Endothelial cell (in vitro differentiated cells): ENCODE results near the gene PACS2. TPM values are rescaled to one million over a fixed set of nuclear protein-coding genes. Genes with fewer than 3 reads are reported as not detected.

ENCODE experiments used
- DNase-seq: peaks from one replicate; pipeline ENCODE4 v3.0.0; 2021; ENCODE audit warnings: low spot score
- H3K27ac Mint-ChIP-seq: one replicate; pipeline ENCODE4 v1.8.0; 2021; ENCODE audit warnings: mixed read lengths, inconsistent platforms; ENCODE audit not compliant: unreplicated experiment
- H3K27me3 Mint-ChIP-seq: one replicate; pipeline ENCODE4 v1.8.0; 2021; ENCODE audit warnings: mild to moderate bottlenecking, moderate library complexity, mixed read lengths, inconsistent platforms; ENCODE audit not compliant: unreplicated experiment
- H3K36me3 Mint-ChIP-seq: one replicate; pipeline ENCODE4 v1.8.0; 2021; ENCODE audit warnings: mild to moderate bottlenecking, low read depth, mixed read lengths, inconsistent platforms; ENCODE audit not compliant: unreplicated experiment
- H3K4me1 Mint-ChIP-seq: one replicate; pipeline ENCODE4 v1.8.0; 2021; ENCODE audit warnings: mild to moderate bottlenecking, mixed read lengths, inconsistent platforms; ENCODE audit not compliant: unreplicated experiment
- H3K4me3 Mint-ChIP-seq: one replicate; pipeline ENCODE4 v1.8.0; 2021; ENCODE audit warnings: mild to moderate bottlenecking, mixed read lengths, inconsistent platforms; ENCODE audit not compliant: unreplicated experiment
- H3K9me3 Mint-ChIP-seq: one replicate; pipeline ENCODE4 v1.8.0; 2021; ENCODE audit warnings: mixed read lengths, inconsistent platforms; ENCODE audit not compliant: unreplicated experiment
- CTCF ChIP-seq: fragments of 200-600 bp; sonication (generic); IDR thresholded peaks from one replicate; pipeline ENCODE4 v1.5.0; 2021; ENCODE audit warnings: antibody characterized with exemption; ENCODE audit not compliant: unreplicated experiment
- total RNA-seq: library from RNA; stranded (reverse); fragmentation: NEBNext Ultra II Directional; extraction: Animal tissue kit (Norgen Biotek cat#: 25700); gene quantifications from one replicate; pipeline ENCODE4 v1.2.1, GENCODE V29; 2021; ENCODE audit not compliant: unreplicated experiment

The PACS2 gene
- total RNA-seq, 1 donor from 2014 or later, result 113 TPM

- Mint-ChIP-seq H3K27me3 (peaks cover 9% of the 10 kb centered on the region), H3K4me1 (no peaks in the 10 kb centered on the region), H3K9me3 (no peaks in the 10 kb centered on the region), H3K36me3 (no peaks in the 10 kb centered on the region), H3K4me3 (no peak overlapping the region), H3K27ac (no peak overlapping the region)
- no peak for TF ChIP-seq CTCF
- DNase-seq, result no peak
These were observed 74.4 kb downstream of the PACS2 start for GRCh38 chr14:105388976-105389375.

GRCh38 chr14:105389534-105389933, 75.0 kb downstream of the PACS2 start:
- TF ChIP-seq CTCF, result no peak
- no peak overlapping the region for H3K27ac Mint-ChIP-seq
- peaks cover 9% of the 10 kb centered on the region for H3K27me3 Mint-ChIP-seq

GRCh38 chr14:105389976-105390848, 75.7 kb downstream of the PACS2 start:
- no peak for TF ChIP-seq CTCF
- Mint-ChIP-seq H3K9me3 (no peaks in the 10 kb centered on the region), H3K36me3 (peaks cover 3% of the 10 kb centered on the region), H3K27me3 (peaks cover 7% of the 10 kb centered on the region), H3K4me1 (no peaks in the 10 kb centered on the region), H3K4me3 (no peak overlapping the region), H3K27ac (no peak overlapping the region)
- no peak for DNase-seq

More at GRCh38 chr14:105389534-105389933, 75.0 kb downstream of the PACS2 start:
- Mint-ChIP-seq H3K36me3 (peaks cover 1% of the 10 kb centered on the region), H3K4me1 (no peaks in the 10 kb centered on the region), H3K4me3 (no peak overlapping the region), H3K9me3 (no peaks in the 10 kb centered on the region)
- DNase-seq, result no peak

- no peak overlapping the region for H3K27ac Mint-ChIP-seq
- DNase-seq, result no peak
- H3K36me3 Mint-ChIP-seq, result peaks cover 3% of the 10 kb centered on the region
- H3K9me3 Mint-ChIP-seq, result no peaks in the 10 kb centered on the region
- TF ChIP-seq CTCF, result no peak
- H3K4me3 Mint-ChIP-seq, result no peak overlapping the region
- no peaks in the 10 kb centered on the region for H3K4me1 Mint-ChIP-seq
- H3K27me3 Mint-ChIP-seq, result peaks cover 9% of the 10 kb centered on the region
These were observed 76.4 kb downstream of the PACS2 start for GRCh38 chr14:105390849-105391500.

- Mint-ChIP-seq H3K36me3 (peaks cover 3% of the 10 kb centered on the region), H3K4me3 (no peak overlapping the region), H3K27me3 (peaks cover 9% of the 10 kb centered on the region), H3K4me1 (no peaks in the 10 kb centered on the region), H3K27ac (peak overlapping the region; percentile 48), H3K9me3 (no peaks in the 10 kb centered on the region)
- DNase-seq, result no peak
- TF ChIP-seq CTCF, result no peak
These were observed 77.0 kb downstream of the PACS2 start for GRCh38 chr14:105391541-105391940.
